SU-DHL-6 (cell line): Measurements from ENCODE around the gene SAE1.

Experiments used
- H2AFZ ChIP-seq: fragments of 200-600 bp; sonication (generic); 2 replicates; pipeline ENCODE4 v1.6.1; 2014; ENCODE audit warnings: low read depth, mild to moderate bottlenecking, moderate library complexity, mixed read lengths, antibody characterized with exemption, low read length; ENCODE audit not compliant: severe bottlenecking
- H3F3A ChIP-seq: fragments of 200-600 bp; shearing (Covaris generic); 2 replicates; pipeline ENCODE4 v1.6.0; 2016; ENCODE audit warnings: antibody characterized with exemption, mild to moderate bottlenecking; ENCODE audit not compliant: insufficient read depth
- H3K27ac ChIP-seq: fragments of 200-600 bp; sonication (generic); 2 replicates; pipeline ENCODE4 v1.5.1; 2016; ENCODE audit warnings: low read depth, mild to moderate bottlenecking, low read length, moderate library complexity, mixed read lengths
- H3K27me3 ChIP-seq: fragments of 200-600 bp; sonication (generic), shearing (Covaris generic); 2 replicates; pipeline ENCODE4 v1.6.0; 2014; ENCODE audit warnings: mild to moderate bottlenecking, low read length
- H3K36me3 ChIP-seq: fragments of 200-600 bp; sonication (generic); 2 replicates; pipeline ENCODE4 v1.6.1; 2014; ENCODE audit warnings: mild to moderate bottlenecking, low read length, mixed read lengths
- H3K4me2 ChIP-seq: fragments of 300-600, 200-600 bp; shearing (Covaris generic), sonication (generic); 2 replicates; pipeline ENCODE4 v1.6.0; 2014; ENCODE audit warnings: low read length, low read depth, mild to moderate bottlenecking; ENCODE audit not compliant: poor library complexity, severe bottlenecking
- H3K4me3 ChIP-seq: fragments of 200-600 bp; sonication (generic); 2 replicates; pipeline ENCODE4 v1.5.1; 2014; ENCODE audit warnings: antibody characterized with exemption, low read length, mild to moderate bottlenecking, mixed read lengths; ENCODE audit not compliant: insufficient read depth, poor library complexity, severe bottlenecking
- H3K79me2 ChIP-seq: fragments of 200-600 bp; sonication (generic); 2 replicates; pipeline ENCODE4 v1.6.1; 2014; ENCODE audit warnings: mild to moderate bottlenecking, low read length, moderate library complexity; ENCODE audit not compliant: insufficient read depth
- H3K9ac ChIP-seq: fragments of 200-600 bp; sonication (generic); 2 replicates; pipeline ENCODE4 v1.7.0; 2014; ENCODE audit warnings: mild to moderate bottlenecking, low read length
- H3K9me2 ChIP-seq: fragments of 200-600 bp; sonication (generic); replicated peaks from 2 replicates; pipeline ENCODE4 v1.6.1; 2014; ENCODE audit warnings: low read length; ENCODE audit not compliant: insufficient read depth
- H3K9me3 ChIP-seq: fragments of 200-600 bp; sonication (generic); 2 replicates; pipeline ENCODE4 v1.6.1; 2014; ENCODE audit warnings: low read length, mixed read lengths; ENCODE audit not compliant: insufficient read depth
- H4K20me1 ChIP-seq: fragments of 200-600 bp; sonication (generic); 2 replicates; pipeline ENCODE4 v1.6.1; 2014; ENCODE audit warnings: low read depth, mild to moderate bottlenecking, antibody characterized with exemption, low read length, moderate library complexity, mixed read lengths
- CTCF ChIP-seq: fragments of 200-600 bp; sonication (generic); IDR thresholded peaks from one replicate; pipeline ENCODE4 v1.5.1; 2017; ENCODE audit warnings: antibody characterized with exemption, mild to moderate bottlenecking, low read length, moderate library complexity; ENCODE audit not compliant: insufficient read depth, poor library complexity, severe bottlenecking
- EZH2phosphoT487 ChIP-seq: fragments of 200-600 bp; sonication (generic), shearing (Covaris generic); conservative IDR thresholded peaks from 2 replicates; pipeline ENCODE4 v1.6.1; 2018; ENCODE audit warnings: mild to moderate bottlenecking, antibody characterized with exemption, low read length, moderate library complexity, mixed read lengths

SAE1 gene

GRCh38 chr19:47093841-47094240 is 36.8 kb upstream of the SAE1 start:
- Histone ChIP-seq H3K79me2 (peaks cover 57% of the 10 kb centered on the region), H3K27ac (no peak overlapping the region), H3K4me3 (no peak overlapping the region), H3K9ac (no peak overlapping the region), H3K36me3 (0 out of 2 replicates have a peak, but pooled peaks cover 2% of the 10 kb centered on the region), H3F3A (no peaks in the 10 kb centered on the region), H2AFZ (no peak overlapping the region), H3K9me3 (no peaks in the 10 kb centered on the region), H4K20me1 (no peaks in the 10 kb centered on the region; the same call in 1 of the 2 replicates), H3K9me2 (no peaks in the 10 kb centered on the region), H3K4me2 (no peak overlapping the region), H3K27me3 (no peaks in the 10 kb centered on the region)
- TF ChIP-seq EZH2phosphoT487 = no peak
- no peak for TF ChIP-seq CTCF

- no peaks in the 10 kb centered on the region for H3K9me2 ChIP-seq
- no peak overlapping the region for H3K4me2 ChIP-seq
- H3K36me3 ChIP-seq = 0 out of 2 replicates have a peak, but pooled peaks cover 2% of the 10 kb centered on the region
- peaks cover 2% of the 10 kb centered on the region; the same call in 1 of the 2 replicates for H4K20me1 ChIP-seq
- H2AFZ ChIP-seq = no peak overlapping the region
- no peaks in the 10 kb centered on the region for H3F3A ChIP-seq
- H3K27ac ChIP-seq = no peak overlapping the region
- H3K27me3 ChIP-seq = no peaks in the 10 kb centered on the region
- H3K9me3 ChIP-seq = no peaks in the 10 kb centered on the region
- H3K79me2 ChIP-seq = peaks cover 66% of the 10 kb centered on the region
- no peak overlapping the region for H3K4me3 ChIP-seq
- TF ChIP-seq EZH2phosphoT487 (no peak), CTCF (no peak)
- H3K9ac ChIP-seq = no peak overlapping the region
Measured at GRCh38 chr19:47094557-47095475, 35.8 kb upstream of the SAE1 start.

- peaks cover 74% of the 10 kb centered on the region for H3K79me2 ChIP-seq
- no peak overlapping the region for H3K4me2 ChIP-seq
- H4K20me1 ChIP-seq = peaks cover 7% of the 10 kb centered on the region; the same call in 1 of the 2 replicates
- H3K9ac ChIP-seq = no peak overlapping the region
- H3K9me2 ChIP-seq = no peaks in the 10 kb centered on the region
- TF ChIP-seq EZH2phosphoT487 = no peak
- TF ChIP-seq CTCF = no peak
- no peaks in the 10 kb centered on the region for H3F3A ChIP-seq
- H3K36me3 ChIP-seq = no peaks in the 10 kb centered on the region
- H3K27me3 ChIP-seq = no peaks in the 10 kb centered on the region
- H2AFZ ChIP-seq = no peak overlapping the region
- no peaks in the 10 kb centered on the region for H3K9me3 ChIP-seq
- no peak overlapping the region for H3K4me3 ChIP-seq
- H3K27ac ChIP-seq = no peak overlapping the region
Measured at GRCh38 chr19:47095476-47096099, 35.0 kb upstream of the SAE1 start.
